ENCODE results near the gene PWWP2B. TPM values are rescaled to one million over a fixed set of nuclear protein-coding genes. Genes with fewer than 3 reads are reported as not detected.

Gene PWWP2B
- total RNA-seq, 1 experiment from 2014 or later: 51.6 TPM

DNA sequence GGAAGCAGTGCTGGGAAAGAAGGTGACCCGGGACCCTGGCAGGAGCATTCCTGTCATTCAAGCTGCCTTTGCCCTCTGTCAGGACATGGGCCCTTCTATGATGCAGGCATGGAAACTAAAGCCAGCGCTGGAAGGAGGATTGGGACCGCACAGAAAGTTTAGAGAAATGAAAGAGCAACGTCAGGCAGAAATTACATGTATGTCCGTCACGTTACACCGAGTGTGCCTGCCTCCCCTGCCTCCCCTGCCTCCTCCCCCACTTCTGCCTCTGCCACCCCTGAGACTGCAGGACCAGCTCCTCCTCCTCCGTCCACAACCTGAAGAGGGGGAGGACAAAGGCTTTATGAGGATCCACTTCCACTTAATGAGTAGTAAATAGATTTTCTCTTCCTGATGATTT, 13.9 kb upstream of the PWWP2B start:
- Histone ChIP-seq H3K4me3 (ENCODE audit: low read depth in 2 of 2, low read length in 2 of 2) (no peak overlapping the region), H3K4me1 (ENCODE audit: control insufficient read depth, insufficient read depth, low read length) (peaks cover 6% of the 10 kb centered on the region; the same call in 1 of the 2 replicates), H3K27me3 (ENCODE audit: control insufficient read depth, insufficient read depth, low read length) (no peaks in the 10 kb centered on the region), H3K27ac (ENCODE audit: low read length) (no peak overlapping the region), H3K9me3 (ENCODE audit: control insufficient read depth, insufficient read depth, low read depth, low read length) (no peaks in the 10 kb centered on the region), H3K36me3 (ENCODE audit: control insufficient read depth, insufficient read depth, low read length) (no peaks in the 10 kb centered on the region)
- TF ChIP-seq, protein P1, sequence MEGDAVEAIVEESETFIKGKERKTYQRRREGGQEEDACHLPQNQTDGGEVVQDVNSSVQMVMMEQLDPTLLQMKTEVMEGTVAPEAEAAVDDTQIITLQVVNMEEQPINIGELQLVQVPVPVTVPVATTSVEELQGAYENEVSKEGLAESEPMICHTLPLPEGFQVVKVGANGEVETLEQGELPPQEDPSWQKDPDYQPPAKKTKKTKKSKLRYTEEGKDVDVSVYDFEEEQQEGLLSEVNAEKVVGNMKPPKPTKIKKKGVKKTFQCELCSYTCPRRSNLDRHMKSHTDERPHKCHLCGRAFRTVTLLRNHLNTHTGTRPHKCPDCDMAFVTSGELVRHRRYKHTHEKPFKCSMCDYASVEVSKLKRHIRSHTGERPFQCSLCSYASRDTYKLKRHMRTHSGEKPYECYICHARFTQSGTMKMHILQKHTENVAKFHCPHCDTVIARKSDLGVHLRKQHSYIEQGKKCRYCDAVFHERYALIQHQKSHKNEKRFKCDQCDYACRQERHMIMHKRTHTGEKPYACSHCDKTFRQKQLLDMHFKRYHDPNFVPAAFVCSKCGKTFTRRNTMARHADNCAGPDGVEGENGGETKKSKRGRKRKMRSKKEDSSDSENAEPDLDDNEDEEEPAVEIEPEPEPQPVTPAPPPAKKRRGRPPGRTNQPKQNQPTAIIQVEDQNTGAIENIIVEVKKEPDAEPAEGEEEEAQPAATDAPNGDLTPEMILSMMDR (IDR thresholded peaks at IDR 0.05): no peak
- TF ChIP-seq TCF7L2 (IDR thresholded peaks at IDR 0.05; ENCODE audit: low read depth, low read length) (no peak), SIN3A (IDR thresholded peaks at IDR 0.05; ENCODE audit: borderline replicate concordance, insufficient read depth, low read depth, low read length) (no peak), POLR2AphosphoS5 (IDR thresholded peaks at IDR 0.05; ENCODE audit: low read depth, low read length) (no peak)
- TF ChIP-seq, protein P2, sequence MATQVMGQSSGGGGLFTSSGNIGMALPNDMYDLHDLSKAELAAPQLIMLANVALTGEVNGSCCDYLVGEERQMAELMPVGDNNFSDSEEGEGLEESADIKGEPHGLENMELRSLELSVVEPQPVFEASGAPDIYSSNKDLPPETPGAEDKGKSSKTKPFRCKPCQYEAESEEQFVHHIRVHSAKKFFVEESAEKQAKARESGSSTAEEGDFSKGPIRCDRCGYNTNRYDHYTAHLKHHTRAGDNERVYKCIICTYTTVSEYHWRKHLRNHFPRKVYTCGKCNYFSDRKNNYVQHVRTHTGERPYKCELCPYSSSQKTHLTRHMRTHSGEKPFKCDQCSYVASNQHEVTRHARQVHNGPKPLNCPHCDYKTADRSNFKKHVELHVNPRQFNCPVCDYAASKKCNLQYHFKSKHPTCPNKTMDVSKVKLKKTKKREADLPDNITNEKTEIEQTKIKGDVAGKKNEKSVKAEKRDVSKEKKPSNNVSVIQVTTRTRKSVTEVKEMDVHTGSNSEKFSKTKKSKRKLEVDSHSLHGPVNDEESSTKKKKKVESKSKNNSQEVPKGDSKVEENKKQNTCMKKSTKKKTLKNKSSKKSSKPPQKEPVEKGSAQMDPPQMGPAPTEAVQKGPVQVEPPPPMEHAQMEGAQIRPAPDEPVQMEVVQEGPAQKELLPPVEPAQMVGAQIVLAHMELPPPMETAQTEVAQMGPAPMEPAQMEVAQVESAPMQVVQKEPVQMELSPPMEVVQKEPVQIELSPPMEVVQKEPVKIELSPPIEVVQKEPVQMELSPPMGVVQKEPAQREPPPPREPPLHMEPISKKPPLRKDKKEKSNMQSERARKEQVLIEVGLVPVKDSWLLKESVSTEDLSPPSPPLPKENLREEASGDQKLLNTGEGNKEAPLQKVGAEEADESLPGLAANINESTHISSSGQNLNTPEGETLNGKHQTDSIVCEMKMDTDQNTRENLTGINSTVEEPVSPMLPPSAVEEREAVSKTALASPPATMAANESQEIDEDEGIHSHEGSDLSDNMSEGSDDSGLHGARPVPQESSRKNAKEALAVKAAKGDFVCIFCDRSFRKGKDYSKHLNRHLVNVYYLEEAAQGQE (IDR thresholded peaks at IDR 0.05; ENCODE audit: insufficient read depth in 1 of 2, low read depth in 2 of 2, low read length in 1 of 2): no peak
- intact Hi-C loops (cut with micrococcal nuclease; ENCODE audit: unreplicated experiment) (no loop called here), in situ Hi-C loops (cut with HindIII; ENCODE audit: low pct_unique_long_range_greater_than_20kb, low sequenced_read_pairs) (no loop called here)
- DNase-seq (ENCODE audit: low read depth, low spot score) (no peak), ATAC-seq (no peak)
- ChIA-PET POLR2A (no interaction called here), CTCF (no interaction called here)
- no TSS peak for BruUV-seq (replicated peaks)

DNA sequence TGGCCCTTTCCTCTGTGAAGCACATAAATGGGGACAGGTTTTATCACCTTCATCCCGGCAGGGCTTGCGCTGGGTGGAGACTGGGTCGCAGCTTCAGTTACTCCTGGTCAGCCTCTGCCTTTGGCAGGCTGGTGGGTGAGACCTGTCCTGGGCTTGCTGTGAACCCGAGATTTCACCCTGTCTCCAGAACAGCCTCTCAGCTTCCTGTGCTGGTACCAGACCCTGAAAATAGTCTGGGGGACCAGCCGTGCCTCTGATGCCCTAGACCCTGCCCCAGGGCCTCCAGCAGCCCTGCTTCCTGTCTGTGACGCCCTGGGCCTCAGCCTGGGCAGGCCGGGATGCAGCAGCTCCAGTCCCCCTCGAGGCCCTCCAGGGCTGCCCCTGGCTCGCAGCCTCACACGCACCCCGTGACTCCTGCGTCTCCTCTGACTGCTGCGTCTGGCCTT, 13.2 kb upstream of the PWWP2B start:
- intact Hi-C loops (cut with micrococcal nuclease; ENCODE audit: unreplicated experiment): no loop called here
- no TSS peak for BruUV-seq (replicated peaks)
- H3K27me3 ChIP-seq (ENCODE audit: control insufficient read depth, insufficient read depth, low read length): no peaks in the 10 kb centered on the region

More for the DNA sequence above, 13.2 kb upstream of the PWWP2B start:
- H3K36me3 ChIP-seq (ENCODE audit: control insufficient read depth, insufficient read depth, low read length): no peaks in the 10 kb centered on the region
- TF ChIP-seq, protein P2 (IDR thresholded peaks at IDR 0.05; ENCODE audit: insufficient read depth in 1 of 2, low read depth in 2 of 2, low read length in 1 of 2): no peak
- TF ChIP-seq, protein P1 (IDR thresholded peaks at IDR 0.05): no peak
- TF ChIP-seq POLR2AphosphoS5 (IDR thresholded peaks at IDR 0.05; ENCODE audit: low read depth, low read length) (no peak), SIN3A (IDR thresholded peaks at IDR 0.05; ENCODE audit: borderline replicate concordance, insufficient read depth, low read depth, low read length) (no peak), TCF7L2 (IDR thresholded peaks at IDR 0.05; ENCODE audit: low read depth, low read length) (no peak)
- POLR2A ChIA-PET: no interaction called here
- H3K9me3 ChIP-seq (ENCODE audit: control insufficient read depth, insufficient read depth, low read depth, low read length): no peaks in the 10 kb centered on the region
- H3K4me1 ChIP-seq (ENCODE audit: control insufficient read depth, insufficient read depth, low read length): peaks cover 6% of the 10 kb centered on the region; the same call in 1 of the 2 replicates
- ATAC-seq (no peak), DNase-seq (ENCODE audit: low read depth, low spot score) (no peak)
- H3K4me3 ChIP-seq (ENCODE audit: low read depth in 2 of 2, low read length in 2 of 2): no peak overlapping the region
- CTCF ChIA-PET: no interaction called here
- in situ Hi-C loops (cut with HindIII; ENCODE audit: low pct_unique_long_range_greater_than_20kb, low sequenced_read_pairs): no loop called here
- no peak overlapping the region for H3K27ac ChIP-seq (ENCODE audit: low read length)

Data from Panc1 (cell line).